ENCODE data around the gene ABCB9.
"Not testable (repeated sequence)": the region's sequence is repeated elsewhere in the genome, so short reads cannot be mapped to it uniquely, and the experiment has no call there.

The ABCB9 gene
- 3.5 to 10.1 (median 8.4) reads per million in 4 experiments for total RNA-seq

DNA sequence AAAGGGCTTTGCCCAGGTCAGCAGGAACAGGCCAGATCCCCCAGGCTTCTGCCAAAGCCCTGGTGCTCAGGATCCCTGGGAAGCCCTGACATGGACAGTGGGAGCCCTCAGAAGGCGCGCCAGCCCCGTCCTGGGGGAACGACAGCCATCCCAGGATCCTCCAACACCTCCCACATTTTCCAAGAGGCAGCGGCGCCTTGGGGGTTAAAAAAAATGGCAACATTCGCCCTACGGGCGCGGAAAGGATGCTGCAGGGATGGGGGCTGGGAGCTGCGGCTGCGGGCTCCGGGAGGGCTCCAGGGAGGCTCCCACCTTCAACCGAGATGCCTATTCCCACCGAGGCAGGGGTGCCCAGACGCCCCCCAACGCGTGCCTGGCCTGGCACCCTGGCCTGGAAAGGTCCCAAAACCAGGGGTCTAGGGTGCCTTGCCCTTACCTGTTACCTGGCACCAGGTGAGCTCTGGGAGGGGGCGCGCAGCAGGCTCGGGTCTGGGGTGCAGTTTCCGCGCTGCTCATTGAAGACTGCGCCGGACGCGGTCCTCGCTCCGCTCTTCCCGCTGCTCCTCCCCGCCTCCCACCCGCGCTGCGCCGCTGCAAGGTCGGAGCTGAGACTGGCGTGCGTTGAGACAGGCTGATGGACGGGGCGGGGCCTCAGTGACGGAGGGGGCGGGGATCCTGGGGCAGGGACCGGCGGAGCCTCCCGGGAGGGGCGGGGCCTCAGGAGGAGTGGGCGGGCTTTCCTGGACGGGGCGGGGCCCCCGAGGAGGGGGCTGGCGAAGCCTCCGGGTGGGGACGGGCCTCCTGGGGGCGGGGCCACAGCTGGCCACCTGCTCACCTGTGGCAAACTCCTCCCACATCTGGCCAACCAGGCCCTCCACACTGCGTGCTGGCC is at the start of gene ABCB9:
ABCB9 (minus strand) TSS at position 613 of the 892 bp plus-strand sequence. CDS start 6,228 bp downstream, outside the sequence.
- DNase-seq: peak; percentile 95

DNA sequence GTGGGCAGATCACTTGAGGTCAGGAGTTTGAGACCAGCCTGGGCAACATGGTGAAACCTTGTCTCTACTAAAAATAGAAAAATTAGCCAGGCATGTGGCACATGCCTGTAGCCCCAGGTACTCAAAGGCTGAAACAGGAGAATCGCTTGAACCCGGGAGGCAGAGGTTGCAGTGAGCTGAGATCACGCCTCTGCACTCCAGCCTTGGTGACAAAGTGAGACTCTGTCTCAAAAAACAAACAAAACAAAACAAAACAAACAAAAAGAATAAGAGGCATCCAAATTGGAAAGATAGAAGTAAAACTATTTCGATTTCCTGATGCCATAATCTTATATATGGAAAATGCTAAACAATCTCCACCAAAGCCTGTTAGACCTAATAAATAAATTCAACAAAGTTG is 48.2 kb upstream of the ABCB9 start:
- not testable (repeated sequence) for DNase-seq

DNA sequence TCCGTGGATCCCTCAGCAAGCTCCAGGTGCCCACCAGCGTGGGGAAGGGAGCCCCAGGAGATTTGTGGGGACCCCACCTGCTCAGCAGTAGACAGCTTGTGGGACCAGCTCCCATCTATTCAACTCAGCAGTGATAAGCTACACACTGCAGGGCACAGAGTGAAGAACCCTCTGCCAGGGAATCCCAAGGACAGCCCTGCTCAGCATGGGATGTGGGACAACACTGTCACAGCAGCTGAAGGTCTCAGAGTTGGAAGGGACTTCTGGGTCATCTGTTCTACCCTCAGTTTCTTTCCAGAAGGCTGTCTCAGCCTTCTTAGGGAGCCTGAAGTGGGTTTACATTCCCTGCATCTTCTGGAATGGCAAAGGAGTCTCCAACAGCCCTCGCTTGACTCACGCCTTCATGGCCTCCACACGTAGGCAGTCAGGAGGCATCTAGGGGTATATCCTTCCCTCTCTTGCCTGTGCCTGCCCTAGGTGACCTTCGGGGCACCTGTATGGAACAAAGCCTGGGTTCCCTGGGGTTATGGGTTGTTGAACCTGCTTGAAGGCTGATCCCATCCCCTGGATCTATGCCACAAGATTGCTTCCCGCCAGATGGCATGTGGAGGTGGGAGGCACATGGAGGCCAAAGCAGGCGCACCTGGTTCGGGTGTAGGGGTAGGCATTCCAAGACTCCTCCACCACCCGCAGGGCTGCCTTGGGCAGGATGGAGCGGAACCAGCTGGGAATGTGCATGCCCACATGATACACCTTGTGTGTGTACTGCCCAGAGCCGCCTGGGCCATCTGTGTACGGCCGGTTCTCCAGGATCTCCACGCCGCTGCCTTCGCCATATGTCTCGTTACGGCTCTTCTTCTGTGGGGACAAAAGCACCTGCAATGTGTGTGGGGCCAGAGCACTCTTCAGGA is 47.2 kb upstream of the ABCB9 start:
- DNase-seq: no peak

DNA sequence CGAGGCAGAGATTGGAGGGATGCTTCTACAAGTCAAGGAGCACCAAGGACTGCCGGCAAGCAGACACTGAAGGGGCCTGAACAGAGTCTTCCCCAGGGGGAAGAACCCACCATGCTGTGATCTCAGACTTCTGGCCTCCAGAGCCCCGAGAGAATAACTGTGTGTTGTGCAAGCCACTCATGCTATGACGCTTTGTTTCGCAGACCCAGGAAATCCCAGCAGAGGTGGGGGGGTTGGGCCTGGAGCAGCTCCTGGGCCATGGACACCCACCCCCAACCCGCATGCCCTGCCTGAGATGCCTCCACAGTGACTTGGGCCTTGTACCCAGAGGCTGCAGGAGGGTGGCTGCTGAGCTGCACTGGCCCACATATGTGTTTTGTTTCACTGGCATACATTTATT is 45.4 kb upstream of the ABCB9 start:
- DNase-seq: no peak

DNA sequence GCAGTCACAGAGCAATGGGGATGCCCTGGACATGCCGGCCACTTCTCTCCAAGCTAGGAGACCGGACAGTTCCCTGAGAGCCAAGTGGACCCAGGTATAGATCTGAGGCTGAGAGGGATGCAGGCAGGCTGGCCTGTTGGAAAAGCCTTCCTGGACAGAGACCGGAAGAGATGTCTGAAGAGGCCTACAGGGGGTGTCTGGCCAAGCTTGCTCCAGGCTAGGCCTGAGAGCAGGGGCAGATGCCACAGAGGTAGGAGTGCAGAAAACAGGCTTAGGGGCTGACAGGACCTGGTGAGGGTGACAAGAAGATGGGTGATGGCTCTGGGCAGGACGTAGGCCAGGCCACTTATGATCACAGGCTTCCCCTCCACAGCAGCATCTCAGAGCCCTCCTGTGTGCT is 44.4 kb upstream of the ABCB9 start:
- DNase-seq: no peak

DNA sequence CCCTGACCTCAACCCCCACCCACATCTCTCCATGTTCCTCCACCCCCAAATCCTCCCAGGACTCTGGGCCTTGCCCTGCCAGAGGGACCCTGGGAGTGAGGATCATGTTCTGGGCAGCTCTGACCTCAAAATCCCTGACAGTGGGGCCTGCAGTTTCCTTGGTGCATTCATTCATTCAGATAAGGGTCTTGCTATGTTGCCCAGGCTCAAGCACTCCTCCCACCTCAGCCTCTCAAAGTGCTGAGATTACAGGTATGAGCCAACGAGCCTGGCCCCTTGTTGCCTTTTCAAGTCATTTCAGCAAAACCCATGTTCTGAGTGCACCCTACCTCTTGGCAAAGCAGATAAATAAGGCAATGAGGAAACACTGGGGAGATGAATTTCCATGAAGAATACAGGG is 43.8 kb upstream of the ABCB9 start:
- DNase-seq: no peak

DNA sequence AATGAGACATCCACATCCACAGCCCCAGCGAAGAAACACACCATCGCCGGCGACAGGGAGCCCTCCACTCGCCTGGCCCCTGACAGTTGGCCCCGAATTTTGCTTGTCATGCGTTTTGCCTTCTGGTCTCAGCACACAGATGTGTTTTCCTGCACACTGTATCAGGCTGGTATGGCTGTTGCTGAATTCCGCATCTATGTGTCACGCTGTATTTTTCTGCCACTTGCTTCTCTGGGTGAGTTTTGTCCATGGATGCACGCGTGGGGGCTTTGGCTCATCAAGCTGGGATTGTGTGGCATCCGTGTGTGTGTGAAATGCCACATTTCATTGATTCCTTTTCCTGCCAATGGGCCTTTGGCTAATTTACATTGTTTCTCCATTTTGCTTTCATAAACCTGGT is 40.7 kb upstream of the ABCB9 start:
- no peak for DNase-seq

DNA sequence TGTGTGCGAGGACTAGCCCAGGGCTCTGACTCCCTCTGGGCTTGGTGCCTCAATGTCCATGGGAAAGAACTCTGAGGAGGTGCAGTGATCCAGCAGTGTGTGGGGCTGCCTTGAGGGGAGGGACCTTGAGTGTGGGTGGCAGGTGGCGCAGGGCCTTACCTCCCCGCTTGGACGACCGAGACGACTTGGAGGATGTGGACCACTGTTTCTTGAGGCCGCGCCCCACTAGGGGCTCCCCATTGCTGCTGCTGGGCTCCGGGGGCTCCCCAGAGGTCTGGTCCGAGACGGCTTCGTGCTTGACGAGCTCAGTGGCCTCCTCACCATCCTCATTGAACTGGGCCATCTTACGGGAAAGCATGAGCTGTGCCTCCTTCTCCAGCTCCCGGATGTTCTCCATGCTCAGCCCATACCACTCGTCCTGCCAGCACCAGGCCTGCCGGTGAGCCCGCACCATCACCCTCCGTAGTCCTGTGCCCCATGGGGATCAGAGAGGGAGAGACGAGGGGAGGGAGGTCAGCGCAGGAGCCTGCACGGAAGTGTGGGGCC is 38.9 kb upstream of the ABCB9 start:
- DNase-seq: no peak

DNA sequence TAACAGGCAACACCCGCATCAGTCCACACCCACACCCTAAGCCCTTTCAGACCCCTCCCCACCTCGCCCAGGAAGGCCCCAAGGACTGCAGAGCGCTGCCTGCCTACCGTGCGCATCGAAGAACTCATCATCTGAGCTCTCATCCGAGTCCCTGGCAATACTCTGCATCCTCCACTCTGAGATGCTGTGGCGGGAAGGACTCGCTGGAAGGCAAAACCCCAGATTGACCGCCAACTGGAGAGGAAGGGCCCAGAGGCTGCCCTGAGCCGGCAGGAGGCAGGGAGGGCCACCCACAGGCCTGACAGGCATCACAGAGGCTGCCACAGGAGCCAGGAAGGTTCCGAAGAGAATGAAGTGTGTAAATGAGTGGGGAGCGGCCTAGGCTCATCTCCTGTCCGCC is 38.0 kb upstream of the ABCB9 start:
- no peak for DNase-seq

DNA sequence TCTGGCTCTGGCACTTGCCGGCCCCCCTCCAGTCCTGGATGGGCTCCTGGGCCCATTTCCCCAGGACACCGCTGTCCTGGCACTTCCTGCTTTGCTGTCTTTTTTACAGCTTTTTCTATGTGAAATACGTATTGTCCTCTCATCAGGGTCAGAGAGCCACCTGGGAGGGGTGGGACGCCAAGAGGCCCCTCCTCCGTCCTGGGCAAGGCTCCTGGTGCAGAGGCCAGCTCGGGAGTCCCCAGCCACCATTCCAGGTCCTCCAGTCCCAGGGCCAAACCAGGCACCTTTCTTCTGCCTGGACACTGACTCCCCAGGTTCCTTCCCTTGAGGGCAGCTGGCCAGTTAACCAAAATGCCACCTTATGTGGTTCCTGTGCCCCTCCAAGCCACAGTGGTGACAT is 37.0 kb upstream of the ABCB9 start:
- no peak for DNase-seq

DNA sequence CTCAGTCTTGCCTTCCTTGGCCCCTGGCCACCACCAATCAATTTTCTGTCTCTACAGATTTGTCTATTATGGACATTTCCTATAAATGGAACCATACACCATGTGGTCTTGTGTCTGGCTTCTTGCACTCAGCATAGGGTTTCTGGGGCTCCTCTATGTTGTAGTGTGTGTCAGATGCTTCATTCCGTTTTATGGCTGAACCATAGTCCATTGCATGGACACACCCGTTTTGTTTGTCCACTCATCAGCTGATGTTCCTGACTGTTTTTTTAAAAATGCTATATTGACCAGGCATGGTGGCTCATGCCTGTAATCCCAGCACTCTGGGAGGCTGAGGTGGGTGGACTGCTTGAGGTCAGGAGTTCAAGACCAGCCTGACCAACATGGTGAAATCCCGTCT is 35.2 kb upstream of the ABCB9 start:
- no peak for DNase-seq

DNA sequence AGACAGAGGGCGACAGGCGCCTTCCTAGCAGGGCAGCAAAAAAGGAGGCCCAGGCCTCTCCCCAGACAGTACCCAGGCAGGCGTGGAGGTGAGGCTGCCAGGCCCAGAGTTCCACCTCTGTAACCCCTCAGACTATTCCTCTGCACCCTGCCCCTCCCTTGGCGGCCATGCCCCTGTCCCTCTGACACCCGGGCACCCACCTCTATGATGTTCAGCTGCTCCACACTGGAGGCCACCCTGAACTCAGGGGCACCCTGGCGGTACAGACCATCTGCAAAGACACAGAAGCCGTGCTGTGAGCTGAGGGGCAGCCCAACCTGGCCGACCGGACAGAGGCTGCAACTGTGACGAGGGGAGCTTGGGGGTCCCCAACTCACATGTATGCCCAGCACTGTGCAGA is 34.3 kb upstream of the ABCB9 start:
- DNase-seq: no peak

DNA sequence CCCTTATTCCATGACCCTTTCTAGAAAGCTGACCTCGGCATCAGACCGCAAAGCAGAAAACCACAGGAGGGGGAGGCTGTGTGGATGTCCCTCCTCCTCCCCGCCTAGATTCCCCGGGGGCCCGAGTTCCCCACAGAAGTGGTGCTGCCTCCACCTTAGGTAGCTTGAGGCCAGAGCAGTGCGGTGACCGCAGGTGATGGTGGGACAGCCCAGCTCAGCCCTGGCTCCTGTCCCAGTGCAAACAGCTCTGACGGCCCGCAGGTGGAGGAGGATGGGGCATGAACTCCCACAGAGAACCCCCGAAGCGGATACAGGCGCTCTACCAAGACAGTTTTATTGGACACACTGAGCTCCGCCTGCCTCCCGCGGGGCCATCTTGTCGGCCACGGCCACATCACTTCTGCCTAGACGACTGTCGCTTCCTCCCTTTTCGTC is 33.7 kb upstream of the ABCB9 start:
- DNase-seq: no peak

DNA sequence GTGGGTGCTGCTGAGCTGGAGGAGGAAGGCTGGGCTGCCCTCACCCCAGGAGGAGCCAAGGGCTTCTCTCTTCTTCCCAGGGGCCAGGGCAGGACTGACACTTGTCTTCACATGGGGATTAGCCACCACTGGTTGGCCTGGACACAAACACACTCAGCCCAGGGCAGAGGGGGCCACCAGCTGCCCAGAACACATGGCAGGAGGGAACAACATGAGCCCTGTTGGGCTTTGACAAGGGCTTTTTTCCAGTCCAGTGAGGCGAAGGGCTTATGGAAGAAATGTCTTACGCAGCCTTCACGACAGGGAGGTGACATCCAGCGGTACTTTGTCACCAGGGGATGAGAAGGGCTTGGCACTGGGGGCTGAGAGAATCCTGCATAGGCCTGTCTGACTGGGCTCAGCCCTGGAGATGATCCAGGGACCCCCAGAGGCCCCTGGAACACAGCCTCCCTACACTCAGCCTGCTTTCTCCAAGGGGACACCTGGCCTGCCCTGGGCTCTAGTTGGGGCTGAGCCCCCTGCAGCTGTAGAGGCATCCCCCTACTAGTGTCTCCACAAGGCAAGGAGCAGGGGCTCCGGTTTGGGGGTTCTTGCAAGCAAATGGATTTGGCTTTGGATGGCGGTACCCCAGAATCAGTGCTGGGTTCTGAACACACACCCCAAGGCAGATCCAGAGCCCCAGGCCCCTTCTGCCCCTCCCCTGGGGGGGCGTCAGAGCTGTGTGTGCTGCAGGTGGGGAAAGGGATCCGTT is 33.1 kb upstream of the ABCB9 start:
- no peak for DNase-seq

DNA sequence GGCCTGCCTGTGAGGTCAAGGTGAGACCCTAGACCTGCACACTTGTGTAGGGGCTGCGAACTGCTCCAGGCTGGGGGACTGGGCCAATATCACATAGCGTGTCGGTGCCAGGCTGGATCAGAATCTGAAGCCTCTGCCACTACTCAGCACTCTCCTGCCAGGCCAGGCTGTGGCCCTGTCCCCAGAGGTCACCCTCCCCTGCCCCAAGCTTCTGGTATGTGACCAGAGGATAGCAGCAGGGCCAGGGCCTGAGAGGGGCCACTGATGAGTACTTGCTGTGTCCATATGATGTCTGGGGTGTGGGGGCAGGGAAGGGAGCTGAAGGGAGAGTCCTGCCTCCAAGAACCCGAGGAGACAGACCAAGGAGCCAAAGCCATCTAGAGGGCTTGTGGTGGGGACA is 32.1 kb upstream of the ABCB9 start:
- DNase-seq: no peak

DNA sequence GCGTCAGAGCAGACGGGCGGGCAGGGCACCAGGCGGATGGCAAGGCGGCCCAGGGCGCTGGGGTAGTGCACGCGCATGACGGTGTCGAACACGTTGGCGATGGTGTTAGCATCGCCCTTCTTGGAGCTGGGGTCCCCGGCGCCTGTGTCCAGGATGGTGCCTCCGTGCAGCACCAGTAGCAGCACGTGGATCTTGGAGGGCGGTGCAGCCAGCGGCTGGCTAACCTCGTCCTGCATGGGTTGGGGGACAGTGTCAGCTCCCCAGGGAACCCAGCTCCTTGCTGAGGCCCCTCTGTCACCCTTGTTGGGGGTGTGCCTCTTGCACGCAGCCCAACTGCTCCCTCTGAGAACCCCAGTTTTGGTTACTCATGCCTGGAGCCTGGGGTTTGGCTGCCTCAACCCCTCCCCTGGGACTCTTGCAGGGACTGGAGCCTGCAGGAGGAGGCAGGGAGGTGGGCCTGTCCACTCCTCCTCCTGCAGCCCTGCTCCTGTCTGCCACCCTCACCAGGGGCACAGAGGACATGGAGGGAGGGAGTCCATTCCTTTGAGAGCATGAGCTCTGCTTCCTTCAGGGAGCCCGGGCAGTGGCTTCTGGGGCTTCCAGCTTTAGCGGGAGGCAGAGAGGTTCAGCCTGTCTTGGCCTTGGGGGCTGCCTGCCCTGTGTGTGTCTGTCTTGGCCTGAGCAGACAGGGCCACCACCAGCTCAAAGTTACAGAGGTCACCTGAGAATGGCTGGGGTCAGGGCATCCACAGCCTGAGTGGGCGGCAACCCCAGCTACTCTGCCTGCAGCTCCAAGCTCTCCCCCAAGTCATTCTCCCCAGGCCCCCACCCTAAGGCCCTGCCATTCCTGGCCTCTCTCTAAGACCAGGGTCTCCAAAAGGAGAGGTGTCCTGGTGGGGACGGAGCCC is 31.3 kb upstream of the ABCB9 start:
- no peak for DNase-seq

DNA sequence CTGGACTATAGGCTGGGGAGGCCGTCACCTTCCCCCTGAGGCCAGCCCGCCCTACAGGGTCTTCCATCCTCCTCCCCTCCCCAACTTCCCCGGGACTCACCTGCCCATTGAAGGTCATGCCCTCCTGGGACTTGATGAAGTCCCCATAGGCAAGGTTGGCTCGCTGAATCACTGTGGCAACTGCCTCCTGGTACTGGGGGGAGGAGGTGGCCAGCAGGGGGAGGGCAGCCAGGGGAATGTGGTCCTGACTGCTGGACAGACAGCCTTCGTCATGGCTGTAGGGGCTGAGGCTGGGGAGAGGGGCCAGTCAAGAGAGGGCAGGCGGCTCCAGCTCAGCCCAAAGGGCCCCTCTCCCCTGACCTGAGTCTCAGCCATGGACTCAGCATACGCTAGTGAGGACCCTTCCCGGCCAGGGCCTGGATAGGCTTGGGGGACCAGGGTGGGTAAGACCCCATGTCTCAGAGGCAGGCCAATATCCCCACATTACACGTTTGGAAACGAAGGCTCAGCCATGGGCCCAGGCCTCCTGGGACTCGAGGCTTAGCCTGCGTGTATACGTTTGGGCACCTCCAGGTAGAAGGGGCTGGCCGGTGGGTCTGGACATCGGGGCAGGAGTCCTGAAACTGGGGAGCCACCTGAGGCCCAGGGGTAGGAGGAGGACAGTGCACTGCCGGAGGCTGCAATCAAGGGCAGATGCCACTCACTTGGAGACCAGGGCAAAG is 30.5 kb upstream of the ABCB9 start:
- DNase-seq: no peak

DNA sequence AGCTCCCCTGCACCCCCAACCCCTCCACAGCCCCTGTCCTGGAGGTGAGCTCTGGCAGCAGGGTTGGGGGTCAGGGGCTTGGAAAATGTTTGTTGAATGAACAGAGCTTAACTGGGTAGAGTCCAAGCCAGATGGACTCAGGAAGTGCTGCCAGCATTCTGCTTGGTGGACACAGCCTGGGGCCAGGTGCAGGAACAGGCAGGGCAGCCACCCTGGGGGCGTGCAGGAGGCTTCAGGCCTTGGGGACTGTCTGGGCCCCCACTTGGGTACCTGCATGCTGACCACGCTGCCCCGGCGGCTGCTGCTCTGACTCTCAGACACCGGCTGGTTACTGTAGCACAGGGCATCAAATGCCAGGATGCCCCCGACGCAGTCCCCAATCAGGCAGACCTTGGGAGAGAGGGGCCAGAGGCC is 29.9 kb upstream of the ABCB9 start:
- no peak for DNase-seq

DNA sequence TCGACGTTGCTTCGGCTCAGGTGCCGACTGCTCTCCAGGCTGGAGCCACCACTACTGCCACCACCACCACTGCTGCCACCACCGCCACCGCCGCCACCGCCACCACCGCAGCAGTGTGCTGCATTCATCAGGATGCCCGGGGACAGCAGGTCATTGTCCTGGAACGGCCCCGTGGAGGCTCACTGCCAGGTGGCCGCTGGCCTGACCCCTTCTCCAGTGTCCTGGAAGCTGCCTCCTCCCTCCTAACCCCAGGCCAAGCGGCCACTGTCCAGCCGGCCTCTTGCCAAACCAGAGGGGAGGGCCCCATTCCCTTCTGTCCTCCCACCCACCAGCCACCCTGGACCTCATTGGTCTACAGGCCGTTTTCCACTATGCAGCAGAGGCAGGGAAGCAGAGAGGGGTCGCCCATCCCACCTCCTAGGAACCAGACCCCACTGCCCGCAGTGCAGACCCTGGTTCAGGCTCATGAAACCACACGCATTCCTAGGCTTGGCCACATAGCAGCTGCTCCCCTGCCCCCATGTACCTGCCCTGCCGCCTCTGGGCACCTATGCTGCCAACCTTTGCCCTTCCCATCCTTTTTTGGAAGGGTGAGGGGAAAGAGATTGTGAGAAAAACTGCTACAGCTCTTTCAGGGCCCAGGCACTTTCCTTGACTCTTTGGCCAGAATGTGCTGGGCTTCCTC is 29.4 kb upstream of the ABCB9 start:
- DNase-seq: no peak

Data from effector CD8-positive, alpha-beta T cell (primary cell).